CD4-positive, alpha-beta T cell treated with Interleukin-15 for 1 hour (primary cell): Measurements from ENCODE around the gene KCNIP4.
"Not testable (repeated sequence)": the region's sequence is repeated elsewhere in the genome, so short reads cannot be mapped to it uniquely, and the experiment has no call there.

Source experiments
- DNase-seq: peaks from one replicate; pipeline ENCODE4 v3.0.0-alpha.2; 2020

The KCNIP4 gene

GRCh38 chr4:21451032-21451431, 497.5 kb downstream of the KCNIP4 start:
- DNase-seq, result no peak

GRCh38 chr4:21450331-21450730, 498.2 kb downstream of the KCNIP4 start:
- DNase-seq, result no peak

GRCh38 chr4:21447301-21448054, 501.1 kb downstream of the KCNIP4 start:
- DNase-seq, result no peak

- DNase-seq, result no peak
These were observed 528.4 kb downstream of the KCNIP4 start for GRCh38 chr4:21420166-21420565.

GRCh38 chr4:21415728-21416127, 532.8 kb downstream of the KCNIP4 start:
- no peak for DNase-seq

- DNase-seq, result no peak
These were observed 534.7 kb downstream of the KCNIP4 start for GRCh38 chr4:21413807-21414370.

GRCh38 chr4:21411086-21411485, 537.5 kb downstream of the KCNIP4 start:
- DNase-seq, result no peak

GRCh38 chr4:21410372-21410771, 538.2 kb downstream of the KCNIP4 start:
- DNase-seq, result no peak

- DNase-seq, result no peak
These were observed 560.9 kb downstream of the KCNIP4 start for GRCh38 chr4:21387683-21388082.

GRCh38 chr4:21386166-21386780, 562.3 kb downstream of the KCNIP4 start:
- no peak for DNase-seq

GRCh38 chr4:21385706-21386105, 562.9 kb downstream of the KCNIP4 start:
- no peak for DNase-seq

GRCh38 chr4:21384609-21385008, 564.0 kb downstream of the KCNIP4 start:
- DNase-seq, result no peak

- no peak for DNase-seq
These were observed 567.7 kb downstream of the KCNIP4 start for GRCh38 chr4:21380861-21381260.

GRCh38 chr4:21377046-21377445, 571.5 kb downstream of the KCNIP4 start:
- no peak for DNase-seq

GRCh38 chr4:21376176-21376575, 572.4 kb downstream of the KCNIP4 start:
- DNase-seq, result no peak

- DNase-seq, result no peak
These were observed 573.8 kb downstream of the KCNIP4 start for GRCh38 chr4:21374641-21375368.

- no peak for DNase-seq
These were observed 581.0 kb downstream of the KCNIP4 start for GRCh38 chr4:21367567-21367966.

GRCh38 chr4:21366840-21367239, 581.7 kb downstream of the KCNIP4 start:
- DNase-seq, result no peak

GRCh38 chr4:21366312-21366711, 582.3 kb downstream of the KCNIP4 start:
- no peak for DNase-seq

GRCh38 chr4:21363701-21364100, 584.9 kb downstream of the KCNIP4 start:
- no peak for DNase-seq

- DNase-seq, result not testable (repeated sequence)
These were observed 596.2 kb downstream of the KCNIP4 start for GRCh38 chr4:21352354-21352753.

- DNase-seq, result no peak
These were observed 601.4 kb downstream of the KCNIP4 start for GRCh38 chr4:21347142-21347541.

- no peak for DNase-seq
These were observed 620.4 kb downstream of the KCNIP4 start for GRCh38 chr4:21327976-21328700.
